Vagina (tissue), 2 donors: ENCODE data around the gene POGK. TPM values are rescaled to one million over a fixed set of nuclear protein-coding genes. Genes with fewer than 3 reads are reported as not detected.
A peak's percentile ranks its signal among the peaks of the same experiment; 100 is the strongest.

Experiments
- DNase-seq, 2 donors: peaks; one replicate each; pipeline ENCODE4 v3.0.0-alpha.2; 2017; ENCODE audit errors: extremely low spot score in 2 of 2
- H3K27ac ChIP-seq: fragments of 200-600 bp; sonication (generic); one replicate; pipeline ENCODE4 v1.5.1; 2019
- H3K27me3 ChIP-seq: fragments of 200-600 bp; sonication (generic); one replicate; pipeline ENCODE4 v1.5.1; 2019
- H3K36me3 ChIP-seq, 2 donors: fragments of 200-600 bp; sonication (generic); one replicate each; pipeline ENCODE4 v1.5.1; 2017 to 2019
- H3K4me1 ChIP-seq: fragments of 200-600 bp; sonication (generic); one replicate; pipeline ENCODE4 v1.5.1; 2019
- H3K4me3 ChIP-seq, 2 donors: fragments of 200-600 bp; sonication (generic); 1 replicate in 1 of 2; 2 replicates in 1 of 2; pipeline ENCODE4 v1.5.1; 2016 to 2019
- H3K9me3 ChIP-seq: fragments of 200-600 bp; sonication (generic); one replicate; pipeline ENCODE4 v1.5.1; 2019
- CTCF ChIP-seq, 3 experiments: fragments of 450-650 bp in 2 of 3; fragments of 200-600 bp in 1 of 3; sonication (generic) in 1 of 3; IDR thresholded peaks; one replicate each; pipeline ENCODE4 v1.5.1; 2017 to 2019; ENCODE audit warnings: antibody characterized with exemption in 3 of 3, mild to moderate bottlenecking in 2 of 3, moderate library complexity in 2 of 3
- POLR2A ChIP-seq, 2 donors: fragments of 450-650 bp; IDR thresholded peaks; one replicate each; pipeline ENCODE4 v1.6.1; 2017; ENCODE audit warnings: antibody characterized with exemption in 2 of 2, mild to moderate bottlenecking in 2 of 2, moderate library complexity in 2 of 2
- POLR2AphosphoS5 ChIP-seq, 2 donors: sonication (generic); formaldehyde crosslinking; IDR thresholded peaks; one replicate each; pipeline ENCODE4 v1.9.0; 2017; ENCODE audit warnings: antibody characterized with exemption in 2 of 2, mild to moderate bottlenecking in 2 of 2, low read depth in 1 of 2; ENCODE audit not compliant: insufficient read depth in 1 of 2
- intact Hi-C: fragments of 100-400 bp; cut with DNase I; formaldehyde crosslinking; loops from one replicate; pipeline ENCODE4 v1.15.1; 2023
- total RNA-seq: library from RNA; depleted of rRNA; stranded (reverse); fragments of >200 nt; gene quantifications from one replicate; pipeline ENCODE4 v1.2.3, GENCODE V29; 2016

The POGK gene
- total RNA-seq, 1 donor from 2014 or later: 26.3 TPM

DNA sequence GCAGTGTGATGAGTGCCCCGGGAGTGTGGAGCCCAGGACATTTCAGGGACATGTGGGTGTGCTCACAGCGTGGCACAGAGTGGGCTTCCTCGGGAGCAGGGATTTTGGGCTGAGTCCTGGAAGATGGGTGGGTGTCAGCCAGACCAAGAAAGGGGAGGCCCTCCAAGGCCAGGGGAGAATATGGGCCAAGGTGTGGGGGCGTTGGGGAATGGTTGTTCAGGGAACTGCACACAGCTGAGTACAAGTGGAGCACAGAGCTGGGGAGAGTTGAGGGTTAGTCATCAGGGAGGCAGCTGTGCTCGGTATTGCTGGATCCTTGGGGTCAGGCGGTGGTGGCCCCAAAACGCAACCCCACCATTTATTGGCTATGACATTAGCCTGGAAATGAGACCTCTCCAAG is 5.5 kb downstream of the POGK start:
- Histone ChIP-seq H3K4me3 (no peak overlapping the region), H3K9me3 (no peaks in the 10 kb centered on the region), H3K27me3 (no peaks in the 10 kb centered on the region), H3K27ac (peak overlapping the region; percentile 60), H3K36me3 (peaks cover 0 to 77% of the 10 kb centered on the region in 2 donors), H3K4me1 (peaks cover 59% of the 10 kb centered on the region)
- intact Hi-C loops: loop anchor here (5.0 kb wide), 1 partner anchor 33 kb away; the partner anchor contains the start of gene TADA1
- no peak for DNase-seq
- TF ChIP-seq CTCF (IDR thresholded peaks at IDR 0.05) (no peak), POLR2AphosphoS5 (IDR thresholded peaks at IDR 0.05; ENCODE audit: insufficient read depth in 1 of 2, low read depth in 1 of 2) (no peak), POLR2A (IDR thresholded peaks at IDR 0.05) (no peak)

- Histone ChIP-seq H3K4me1 (peaks cover 28% of the 10 kb centered on the region), H3K9me3 (no peaks in the 10 kb centered on the region), H3K4me3 (no peak overlapping the region), H3K27ac (no peak overlapping the region), H3K36me3 (peaks cover 0 to 73% of the 10 kb centered on the region in 2 donors), H3K27me3 (no peaks in the 10 kb centered on the region)
- intact Hi-C loops: no loop called here
- DNase-seq: no peak
- no peak for TF ChIP-seq CTCF (IDR thresholded peaks at IDR 0.05)
- TF ChIP-seq POLR2A (IDR thresholded peaks at IDR 0.05): no peak
- no peak for TF ChIP-seq POLR2AphosphoS5 (IDR thresholded peaks at IDR 0.05; ENCODE audit: insufficient read depth in 1 of 2, low read depth in 1 of 2)
Observed at GRCh38 chr1:166848193-166848592, 8.9 kb downstream of the POGK start.

- intact Hi-C loops: no loop called here
- Histone ChIP-seq H3K36me3 (peaks cover 0 to 64% of the 10 kb centered on the region in 2 donors), H3K27ac (no peak overlapping the region), H3K4me3 (no peak overlapping the region), H3K9me3 (no peaks in the 10 kb centered on the region), H3K27me3 (no peaks in the 10 kb centered on the region), H3K4me1 (peaks cover 19% of the 10 kb centered on the region)
- no peak for TF ChIP-seq POLR2AphosphoS5 (IDR thresholded peaks at IDR 0.05; ENCODE audit: insufficient read depth in 1 of 2, low read depth in 1 of 2)
- no peak for TF ChIP-seq CTCF (IDR thresholded peaks at IDR 0.05)
- no peak for TF ChIP-seq POLR2A (IDR thresholded peaks at IDR 0.05)
- no peak for DNase-seq
Observed at GRCh38 chr1:166849135-166849534, 9.9 kb downstream of the POGK start.

GRCh38 chr1:166852918-166853317 is 13.6 kb downstream of the POGK start:
- H3K4me1 ChIP-seq: no peaks in the 10 kb centered on the region
- H3K27me3 ChIP-seq: no peaks in the 10 kb centered on the region
- H3K9me3 ChIP-seq: no peaks in the 10 kb centered on the region
- peaks cover 0 to 51% of the 10 kb centered on the region in 2 donors for H3K36me3 ChIP-seq
- DNase-seq: no peak
- intact Hi-C loops: no loop called here
- H3K27ac ChIP-seq: no peak overlapping the region
- TF ChIP-seq POLR2A (IDR thresholded peaks at IDR 0.05) (no peak), CTCF (IDR thresholded peaks at IDR 0.05) (no peak), POLR2AphosphoS5 (IDR thresholded peaks at IDR 0.05; ENCODE audit: insufficient read depth in 1 of 2, low read depth in 1 of 2) (no peak)
- H3K4me3 ChIP-seq: no peak overlapping the region

DNA sequence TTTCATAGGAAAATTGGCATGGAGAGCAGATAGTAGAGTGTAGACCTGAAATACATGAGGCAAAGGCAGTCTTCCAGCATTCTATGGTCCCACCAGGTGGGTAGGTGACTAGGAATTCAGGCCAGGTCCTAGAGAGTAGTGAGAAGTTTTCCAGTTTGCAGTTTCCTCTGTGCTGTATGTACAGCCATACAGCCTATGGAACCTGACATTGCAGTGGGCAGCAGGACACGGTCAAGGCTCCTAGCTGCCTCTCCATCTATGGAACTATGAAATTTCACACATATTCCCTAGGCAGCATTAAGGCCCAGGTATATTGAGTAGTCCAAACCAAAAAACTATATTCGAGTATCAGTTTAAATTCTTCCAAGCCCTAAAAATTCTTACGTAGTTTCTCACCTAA is 16.3 kb downstream of the POGK start:
- no peak for TF ChIP-seq POLR2AphosphoS5 (IDR thresholded peaks at IDR 0.05; ENCODE audit: insufficient read depth in 1 of 2, low read depth in 1 of 2)
- H3K27me3 ChIP-seq: no peaks in the 10 kb centered on the region
- DNase-seq: no peak
- no peak overlapping the region for H3K27ac ChIP-seq
- intact Hi-C loops: no loop called here
- no peaks in the 10 kb centered on the region for H3K4me1 ChIP-seq
- H3K4me3 ChIP-seq: no peak overlapping the region
- peaks cover 0 to 49% of the 10 kb centered on the region in 2 donors for H3K36me3 ChIP-seq
- H3K9me3 ChIP-seq: no peaks in the 10 kb centered on the region
